K562 (cell line): ENCODE results near the gene ESD. TPM values are rescaled to one million over a fixed set of nuclear protein-coding genes. Genes with fewer than 3 reads are reported as not detected.

Source experiments
- ATAC-seq: fragments of 200-7000 bp; cut with Tn5 transposase; 3 replicates; pipeline ENCODE4 v1.9.1; 2020; ENCODE audit warnings: moderate library complexity
- BruUV-seq: library from RNA; stranded (reverse); fragments of 400-500 nt; replicated peaks from 2 replicates; lab custom pipeline; 2021; lab: Mats Ljungman, UMichigan
- CTCF ChIA-PET: fragments of 300-600 bp; formaldehyde crosslinking; extraction: SDS; loops from one replicate; lab custom pipeline; 2021; ENCODE audit warnings: low intra/inter-chr PET ratio; lab: Yijun Ruan, JAX
- POLR2A ChIA-PET: fragments of 300-600, 350-650 bp; sonication (Branson Sonifier 250); formaldehyde crosslinking; extraction: SDS; loops from one replicate; lab custom pipeline; 2021; ENCODE audit warnings: antibody characterized with exemption, inconsistent platforms; lab: Yijun Ruan, JAX
- DNase-seq, 4 experiments: peaks; one replicate each; pipeline versions ENCODE4 v3.0.0 to v3.0.0-alpha.2; 2011 to 2018; ENCODE audit warnings: low spot score in 3 of 4, mixed read lengths in 3 of 4; ENCODE audit errors: extremely low read depth in 1 of 4
- FAIRE-seq: peaks from 2 replicates; lab custom pipeline; 2011; peaks lifted over from hg19 to GRCh38; lab: Jason Lieb, UNC
- H2AFZ ChIP-seq: 2 replicates; pipeline ENCODE4 v1.6.0; 2011; ENCODE audit warnings: low read depth, low read length, control low read depth, inconsistent platforms
- H3K27ac ChIP-seq: fragments of 200-600 bp; 3 replicates; pipeline ENCODE4 v1.8.0; 2011; ENCODE audit warnings: low read depth, mild to moderate bottlenecking, control low read depth, inconsistent platforms, low read length, moderate library complexity, mixed read lengths; ENCODE audit errors: extremely low read depth
- H3K27me3 ChIP-seq, 2 experiments: fragments of 300-600 bp in 1 of 2; 2 replicates in 1 of 2; 3 replicates in 1 of 2; pipeline versions ENCODE4 v1.6.0 to v1.8.0; 2011; ENCODE audit warnings: inconsistent platforms in 2 of 2, low read length in 2 of 2, mild to moderate bottlenecking in 1 of 2, mixed read lengths in 1 of 2, moderate library complexity in 1 of 2; ENCODE audit not compliant: control insufficient read depth in 2 of 2, insufficient read depth in 2 of 2
- H3K36me3 ChIP-seq: fragments of 300-600 bp; 3 replicates; pipeline ENCODE4 v1.8.0; 2011; ENCODE audit warnings: mild to moderate bottlenecking, low read length, inconsistent platforms; ENCODE audit not compliant: control insufficient read depth, insufficient read depth
- H3K4me1 ChIP-seq, 2 experiments: fragments of 200-600 bp in 1 of 2; replicated peaks in 1 of 2; 2 replicates in 1 of 2; 3 replicates in 1 of 2; pipeline versions ENCODE4 v1.5.1 to v1.8.0; 2011; ENCODE audit warnings: inconsistent platforms in 2 of 2, low read length in 2 of 2, mild to moderate bottlenecking in 1 of 2, mixed read lengths in 1 of 2, moderate library complexity in 1 of 2; ENCODE audit not compliant: control insufficient read depth in 2 of 2, insufficient read depth in 2 of 2
- H3K4me2 ChIP-seq: 2 replicates; pipeline ENCODE4 v1.6.1; 2011; ENCODE audit warnings: low read length, control low read depth, inconsistent platforms, mixed read lengths; ENCODE audit not compliant: insufficient read depth
- H3K4me3 ChIP-seq: fragments of 200-600 bp; sonication (generic), shearing (Covaris generic); 2 replicates; pipeline ENCODE4 v1.5.1; 2016; ENCODE audit warnings: control low read depth, inconsistent platforms
- H3K79me2 ChIP-seq: fragments of 200-600 bp; 3 replicates; pipeline ENCODE4 v1.8.0; 2011; ENCODE audit warnings: low read length, inconsistent platforms; ENCODE audit not compliant: control insufficient read depth, insufficient read depth
- H3K9ac ChIP-seq, 2 experiments: 2 replicates each; pipeline versions ENCODE4 v1.6.0 to v1.6.1; 2011; ENCODE audit warnings: low read depth in 2 of 2, low read length in 2 of 2, control low read depth in 1 of 2, inconsistent platforms in 1 of 2, mild to moderate bottlenecking in 1 of 2, mixed read lengths in 1 of 2; ENCODE audit not compliant: insufficient read depth in 1 of 2
- H3K9me1 ChIP-seq: one replicate; pipeline ENCODE4 v1.6.0; 2011; ENCODE audit warnings: inconsistent platforms, mild to moderate bottlenecking, low read length, moderate library complexity; ENCODE audit not compliant: control insufficient read depth, insufficient read depth
- H3K9me3 ChIP-seq: replicated peaks from 2 replicates; pipeline ENCODE4 v1.5.1; 2011; ENCODE audit warnings: low read depth, low read length, inconsistent platforms; ENCODE audit not compliant: control insufficient read depth, insufficient read depth
- H4K20me1 ChIP-seq: replicated peaks from 2 replicates; pipeline ENCODE4 v1.6.1; 2011; ENCODE audit warnings: low read length, inconsistent platforms, mixed read lengths; ENCODE audit not compliant: control insufficient read depth, insufficient read depth
- CREM ChIP-seq: IDR thresholded peaks from 2 replicates; pipeline ENCODE4 v1.6.1; 2014; ENCODE audit warnings: antibody characterized with exemption, low read depth
- CTCFL ChIP-seq: IDR thresholded peaks from 2 replicates; pipeline ENCODE4 v1.6.1; 2011; ENCODE audit warnings: borderline replicate concordance, low read depth, mild to moderate bottlenecking, moderate library complexity, low read length; ENCODE audit not compliant: insufficient read depth, poor library complexity, severe bottlenecking
- ETS2 ChIP-seq: IDR thresholded peaks from 2 replicates; pipeline ENCODE4 v1.6.1; 2016; ENCODE audit warnings: borderline replicate concordance, missing genetic modification characterization, mild to moderate bottlenecking, moderate library complexity, missing compliant biosample characterization; ENCODE audit not compliant: poor library complexity, severe bottlenecking
- GMEB1 ChIP-seq: fragments of 250-450 bp; sonication (Bioruptor Pico); IDR thresholded peaks from 2 replicates; pipeline ENCODE4 v1.4.0; 2020; ENCODE audit warnings: mild to moderate bottlenecking
- HCFC1 ChIP-seq: IDR thresholded peaks from 2 replicates; pipeline ENCODE4 v1.6.1; 2012; ENCODE audit warnings: low read depth, low read length, improper control_type of control experiment
- PHB2 ChIP-seq: fragments of 450-650 bp; IDR thresholded peaks from 2 replicates; pipeline ENCODE4 v1.6.1; 2017; ENCODE audit warnings: low read depth
- PHF21A ChIP-seq: fragments of 450-650 bp; IDR thresholded peaks from 2 replicates; pipeline ENCODE4 v1.6.1; 2017; ENCODE audit warnings: low read depth, borderline replicate concordance
- POU5F1 ChIP-seq: fragments of 150-350 bp; IDR thresholded peaks from 2 replicates; pipeline ENCODE4 v1.6.1; 2014; ENCODE audit warnings: borderline replicate concordance, low read length, low read depth, mild to moderate bottlenecking; ENCODE audit not compliant: partially characterized antibody
- TAF15 ChIP-seq: fragments of 200-400 bp; formaldehyde crosslinking; IDR thresholded peaks from 2 replicates; pipeline ENCODE4 v1.6.1; 2017; ENCODE audit warnings: mild to moderate bottlenecking, low read depth, low read length, moderate library complexity
- TARDBP ChIP-seq: fragments of 450-650 bp; IDR thresholded peaks from 2 replicates; pipeline ENCODE4 v1.6.1; 2016
- THRA ChIP-seq: fragments of 450-650 bp; IDR thresholded peaks from 2 replicates; pipeline ENCODE4 v1.6.1; 2017; ENCODE audit warnings: mild to moderate bottlenecking, moderate library complexity
- ZBED1 ChIP-seq: IDR thresholded peaks from 2 replicates; pipeline ENCODE4 v1.6.1; 2014
- ZBTB26 ChIP-seq: fragments of 450-650 bp; formaldehyde crosslinking; IDR thresholded peaks from 2 replicates; pipeline ENCODE4 v1.4.0; 2022; ENCODE audit warnings: missing genetic modification characterization
- ZEB2 ChIP-seq: fragments of 450-650 bp; IDR thresholded peaks from 2 replicates; pipeline ENCODE4 v1.6.1; 2016
- ZNF668 ChIP-seq: fragments of 250-450 bp; sonication (Bioruptor Pico); IDR thresholded peaks from 2 replicates; pipeline ENCODE4 v1.8.0; 2022; ENCODE audit warnings: mild to moderate bottlenecking, inconsistent platforms
- WGBS: fragments of 100-300 bp; shearing (Covaris generic); methylation state at CpG from one replicate; pipeline ENCODE4 v1.1.6; 2016; ENCODE audit warnings: low coverage, mixed read lengths; ENCODE audit not compliant: insufficient coverage; ENCODE audit errors: missing lambda C conversion rate; 5-methylcytosine and 5-hydroxymethylcytosine counted together
- in situ Hi-C: fragments of 300-500 bp; cut with MboI; formaldehyde crosslinking; loops from 4 replicates; pipeline ENCODE4 v1.15.0; 2018; ENCODE audit warnings: inconsistent platforms, mixed read lengths
- intact Hi-C: fragments of 100-400 bp; cut with micrococcal nuclease; formaldehyde crosslinking; loops from 2 replicates; pipeline ENCODE4 v1.14.2; 2022
- polyA plus RNA-seq, 8 experiments: library from polyadenylated mRNA; depleted of rRNA in 4 of 8; stranded (reverse) in 5 of 8; unstranded in 3 of 8; fragments of >200 nt; fragmentation: Nextera tagmentation in 2 of 8; fragmentation: Illumina TruSeq in 1 of 8; extraction: Ambion mirVana in 2 of 8; extraction: Trizol in 1 of 8; gene quantifications; 2 replicates each; pipeline versions ENCODE4 v1.2.1 to v1.2.3, GENCODE V29; 2011 to 2014; ENCODE audit warnings: inconsistent platforms in 1 of 8, missing spikeins in 1 of 8
- total RNA-seq, 7 experiments: library from RNA; depleted of rRNA in 6 of 7; stranded (reverse); fragments of >200 nt in 6 of 7; fragmentation: Illumina TruSeq in 2 of 7; extraction: Trizol in 2 of 7; gene quantifications; 2 replicates each; pipeline versions ENCODE4 v1.2.1 to v1.2.3, GENCODE V29; 2011 to 2021; ENCODE audit warnings: low replicate concordance in 1 of 7

Gene ESD
- total and polyA plus RNA-seq, 9 of the 15 experiments (the other 6 are each of a cell fraction or from before 2014, with no cell fraction given) = 88.9 to 402 (median 232) TPM

- ATAC-seq = no peak
- FAIRE-seq = no peak
Observed at GRCh38 chr13:46810440-46810839, 13.5 kb upstream of the ESD start.

More at GRCh38 chr13:46810440-46810839, 13.5 kb upstream of the ESD start:
- no peaks in the 10 kb centered on the region for H3K9me1 ChIP-seq
- 0% methylated on average over 5 of the region's 5 CpGs for WGBS
- no peak overlapping the region for H3K27ac ChIP-seq
- in situ Hi-C loops (no loop called here), intact Hi-C loops (no loop called here)
- no peak overlapping the region for H3K9ac ChIP-seq
- no TSS peak for BruUV-seq
- H3K4me2 ChIP-seq = no peak overlapping the region
- no peaks in the 10 kb centered on the region for H3K79me2 ChIP-seq
- POLR2A ChIA-PET = no interaction called here
- no peak overlapping the region for H3K4me3 ChIP-seq
- no peaks in the 10 kb centered on the region for H3K4me1 ChIP-seq
- TF ChIP-seq CREM (no peak), ZNF668 (CRISPR knock-in tag) (no peak), PHB2 (no peak), ETS2 (tag) (no peak), ZBED1 (no peak), TAF15 (no peak), ZBTB26 (CRISPR knock-in tag) (no peak), THRA (no peak), TARDBP (no peak), PHF21A (no peak), POU5F1 (no peak), CTCFL (no peak), HCFC1 (no peak), GMEB1 (CRISPR knock-in tag) (no peak), ZEB2 (no peak)
- H2AFZ ChIP-seq = no peak overlapping the region
- H4K20me1 ChIP-seq = no peaks in the 10 kb centered on the region
- no peak for DNase-seq
- H3K36me3 ChIP-seq = no peaks in the 10 kb centered on the region
- H3K27me3 ChIP-seq = no peaks in the 10 kb centered on the region
- H3K9me3 ChIP-seq = no peaks in the 10 kb centered on the region
- CTCF ChIA-PET = no interaction called here
